ENCODE results near the gene HNRNPAB. TPM values are rescaled to one million over a fixed set of nuclear protein-coding genes. Genes with fewer than 3 reads are reported as not detected.

HNRNPAB gene
- total and polyA plus RNA-seq, 9 of the 15 experiments (the other 6 are each of a cell fraction or from before 2014, with no cell fraction given), result 34.6 to 425 (median 236) TPM

DNA sequence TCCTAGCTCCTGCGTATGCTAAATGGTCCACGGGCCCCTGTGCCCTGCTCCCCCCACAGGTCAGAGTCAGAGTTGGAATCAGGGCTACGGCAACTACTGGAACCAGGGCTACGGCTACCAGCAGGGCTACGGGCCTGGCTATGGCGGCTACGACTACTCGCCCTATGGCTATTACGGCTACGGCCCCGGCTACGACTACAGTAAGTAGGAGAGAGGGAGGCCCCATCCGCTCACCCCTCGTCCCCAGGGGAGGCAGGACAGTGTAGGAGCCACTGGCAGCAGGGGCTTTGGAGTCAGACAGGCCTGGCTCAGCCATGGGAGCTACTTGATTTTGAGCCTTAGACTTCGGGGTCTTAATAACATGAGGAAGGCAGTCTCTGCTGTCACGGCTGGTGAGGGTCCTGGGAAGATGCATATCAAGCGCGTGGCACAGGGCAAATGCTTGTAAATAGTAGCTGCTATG, 5.8 kb downstream of the HNRNPAB start:
- ChIA-PET CTCF (ENCODE audit: low intra/inter-chr PET ratio) (no interaction called here), POLR2A (interaction anchor here (0.5 to 12.7 kb wide), 2 partner anchors 17 to 96 kb away, joined by 3 to 162 read pairs; partner anchors contain the start of gene PHYKPL)
- Histone ChIP-seq H3K9me3 (replicated peaks; ENCODE audit: control insufficient read depth, insufficient read depth, low read depth, low read length) (no peaks in the 10 kb centered on the region), H3K9me1 (ENCODE audit: control insufficient read depth, insufficient read depth, low read length) (peaks cover 10% of the 10 kb centered on the region), H3K9ac (ENCODE audit: insufficient read depth in 1 of 2, low read depth in 2 of 2, low read length in 2 of 2) (peak overlapping the region in 1 of 2 experiments; percentile 7; a peak in 1 of 4 replicates), H2AFZ (ENCODE audit: low read depth, low read length) (no peak overlapping the region), H3K27me3 (ENCODE audit: control insufficient read depth in 2 of 2, insufficient read depth in 2 of 2, low read length in 2 of 2) (no peaks in the 10 kb centered on the region), H3K4me3 (no peak overlapping the region), H4K20me1 (replicated peaks; ENCODE audit: control insufficient read depth, insufficient read depth, low read length) (peaks cover 77% of the 10 kb centered on the region), H3K27ac (ENCODE audit: extremely low read depth, low read depth, low read length) (no peak overlapping the region), H3K4me1 (replicated peaks in 1 of 2; ENCODE audit: control insufficient read depth in 2 of 2, insufficient read depth in 2 of 2, low read length in 2 of 2) (peaks cover 21 to 22% of the 10 kb centered on the region in 2 experiments; a peak in 4 of 5 replicates), H3K36me3 (ENCODE audit: control insufficient read depth, insufficient read depth, low read length) (peaks cover 99% of the 10 kb centered on the region), H3K4me2 (ENCODE audit: insufficient read depth, low read length) (no peak overlapping the region), H3K79me2 (ENCODE audit: control insufficient read depth, insufficient read depth, low read length) (peaks cover 48% of the 10 kb centered on the region)
- FAIRE-seq, result no peak
- no peak for DNase-seq (ENCODE audit: extremely low read depth in 1 of 4, low spot score in 3 of 4)
- in situ Hi-C loops (cut with MboI) (no loop called here), intact Hi-C loops (cut with micrococcal nuclease) (no loop called here)
- ATAC-seq, result no peak
- WGBS (ENCODE audit: insufficient coverage, low coverage, missing lambda C conversion rate), result 94% methylated on average over 18 of the region's 18 CpGs
- TF ChIP-seq POLR2A (conservative IDR thresholded peaks at IDR 0.05), result peak; percentile 20; the same call in 1 of the 2 replicates
- no peak for TF ChIP-seq TRIM28 (IDR thresholded peaks at IDR 0.05)
- TF ChIP-seq, protein P1, sequence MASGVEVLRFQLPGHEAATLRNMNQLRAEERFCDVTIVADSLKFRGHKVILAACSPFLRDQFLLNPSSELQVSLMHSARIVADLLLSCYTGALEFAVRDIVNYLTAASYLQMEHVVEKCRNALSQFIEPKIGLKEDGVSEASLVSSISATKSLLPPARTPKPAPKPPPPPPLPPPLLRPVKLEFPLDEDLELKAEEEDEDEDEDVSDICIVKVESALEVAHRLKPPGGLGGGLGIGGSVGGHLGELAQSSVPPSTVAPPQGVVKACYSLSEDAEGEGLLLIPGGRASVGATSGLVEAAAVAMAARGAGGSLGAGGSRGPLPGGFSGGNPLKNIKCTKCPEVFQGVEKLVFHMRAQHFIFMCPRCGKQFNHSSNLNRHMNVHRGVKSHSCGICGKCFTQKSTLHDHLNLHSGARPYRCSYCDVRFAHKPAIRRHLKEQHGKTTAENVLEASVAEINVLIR (CRISPR knock-in tag; IDR thresholded peaks at IDR 0.05), result no peak
- TF ChIP-seq SUPT5H (IDR thresholded peaks at IDR 0.05), result peak; percentile 18; the same call in 1 of the 2 replicates
- peak; percentile 41; the same call in 1 of the 2 replicates for TF ChIP-seq POLR2AphosphoS5 (IDR thresholded peaks at IDR 0.05; ENCODE audit: control insufficient read depth, insufficient read depth, low read depth, low read length)
- peak; percentile 44 for TF ChIP-seq SIRT6 (IDR thresholded peaks at IDR 0.05; ENCODE audit: low read depth, low read length)
- TF ChIP-seq, protein P2, sequence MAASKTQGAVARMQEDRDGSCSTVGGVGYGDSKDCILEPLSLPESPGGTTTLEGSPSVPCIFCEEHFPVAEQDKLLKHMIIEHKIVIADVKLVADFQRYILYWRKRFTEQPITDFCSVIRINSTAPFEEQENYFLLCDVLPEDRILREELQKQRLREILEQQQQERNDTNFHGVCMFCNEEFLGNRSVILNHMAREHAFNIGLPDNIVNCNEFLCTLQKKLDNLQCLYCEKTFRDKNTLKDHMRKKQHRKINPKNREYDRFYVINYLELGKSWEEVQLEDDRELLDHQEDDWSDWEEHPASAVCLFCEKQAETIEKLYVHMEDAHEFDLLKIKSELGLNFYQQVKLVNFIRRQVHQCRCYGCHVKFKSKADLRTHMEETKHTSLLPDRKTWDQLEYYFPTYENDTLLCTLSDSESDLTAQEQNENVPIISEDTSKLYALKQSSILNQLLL (CRISPR knock-in tag; IDR thresholded peaks at IDR 0.05; ENCODE audit: borderline replicate concordance), result no peak
- peak; percentile 79 for TF ChIP-seq RBFOX2 (IDR thresholded peaks at IDR 0.05; ENCODE audit: low read depth, low read length)
- TF ChIP-seq, protein P3, sequence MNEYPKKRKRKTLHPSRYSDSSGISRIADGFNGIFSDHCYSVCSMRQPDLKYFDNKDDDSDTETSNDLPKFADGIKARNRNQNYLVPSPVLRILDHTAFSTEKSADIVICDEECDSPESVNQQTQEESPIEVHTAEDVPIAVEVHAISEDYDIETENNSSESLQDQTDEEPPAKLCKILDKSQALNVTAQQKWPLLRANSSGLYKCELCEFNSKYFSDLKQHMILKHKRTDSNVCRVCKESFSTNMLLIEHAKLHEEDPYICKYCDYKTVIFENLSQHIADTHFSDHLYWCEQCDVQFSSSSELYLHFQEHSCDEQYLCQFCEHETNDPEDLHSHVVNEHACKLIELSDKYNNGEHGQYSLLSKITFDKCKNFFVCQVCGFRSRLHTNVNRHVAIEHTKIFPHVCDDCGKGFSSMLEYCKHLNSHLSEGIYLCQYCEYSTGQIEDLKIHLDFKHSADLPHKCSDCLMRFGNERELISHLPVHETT (CRISPR knock-in tag; conservative IDR thresholded peaks at IDR 0.05 in 1 of 2, IDR thresholded peaks at IDR 0.05 in 1 of 2), result no peak
- TF ChIP-seq POLR2G (IDR thresholded peaks at IDR 0.05; ENCODE audit: low read depth, low read length), result peak; percentile 77
- peak; percentile 52 for TF ChIP-seq RBM22 (IDR thresholded peaks at IDR 0.05; ENCODE audit: low read depth, low read length, poor library complexity, severe bottlenecking)
- TF ChIP-seq POLR2AphosphoS2 (IDR thresholded peaks at IDR 0.05; ENCODE audit: low read length), result peak; percentile 63; the same call in 1 of the 2 replicates
- BruUV-seq (replicated peaks), result no TSS peak

Measured in K562 (cell line).